Measurements from ENCODE around the gene SOX6.

DNA sequence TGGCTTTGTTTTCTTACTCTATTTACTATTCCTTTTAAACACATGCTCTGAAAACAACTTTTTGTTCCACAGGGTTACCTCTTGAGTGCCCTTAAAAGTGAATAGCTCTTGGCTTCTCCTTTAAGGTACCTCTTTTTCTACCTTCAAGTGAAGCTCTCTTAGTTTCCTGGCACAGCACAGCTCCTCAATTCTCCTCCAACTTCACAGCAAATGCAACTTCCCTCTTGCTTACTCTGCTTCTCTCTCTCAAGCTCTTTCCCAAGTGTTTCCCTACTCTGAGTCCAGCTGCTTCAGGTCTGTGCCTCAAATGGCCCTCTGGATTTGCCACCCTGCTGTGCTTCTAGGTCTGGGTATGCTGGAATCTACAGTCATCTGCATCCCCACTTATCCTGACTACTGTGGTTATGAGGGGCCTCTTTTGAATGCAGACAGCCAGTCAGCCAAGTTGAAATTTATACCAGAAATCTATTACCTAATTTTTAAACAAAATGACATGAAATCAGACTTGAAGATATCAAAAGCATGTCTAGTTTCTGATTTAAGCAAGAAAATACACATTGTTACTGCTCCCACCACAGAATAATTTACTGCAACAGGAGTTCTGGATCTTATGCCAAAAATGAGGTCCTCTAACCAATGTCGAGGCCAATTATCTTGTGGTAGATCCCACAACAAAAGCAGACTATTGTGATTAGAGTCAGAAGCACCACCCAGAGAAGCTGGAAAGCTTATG lies 371.1 kb downstream of the SOX6 start:
- no peak for TF ChIP-seq POLR2AphosphoS5 (IDR thresholded peaks at IDR 0.05)
- TF ChIP-seq, protein P1, sequence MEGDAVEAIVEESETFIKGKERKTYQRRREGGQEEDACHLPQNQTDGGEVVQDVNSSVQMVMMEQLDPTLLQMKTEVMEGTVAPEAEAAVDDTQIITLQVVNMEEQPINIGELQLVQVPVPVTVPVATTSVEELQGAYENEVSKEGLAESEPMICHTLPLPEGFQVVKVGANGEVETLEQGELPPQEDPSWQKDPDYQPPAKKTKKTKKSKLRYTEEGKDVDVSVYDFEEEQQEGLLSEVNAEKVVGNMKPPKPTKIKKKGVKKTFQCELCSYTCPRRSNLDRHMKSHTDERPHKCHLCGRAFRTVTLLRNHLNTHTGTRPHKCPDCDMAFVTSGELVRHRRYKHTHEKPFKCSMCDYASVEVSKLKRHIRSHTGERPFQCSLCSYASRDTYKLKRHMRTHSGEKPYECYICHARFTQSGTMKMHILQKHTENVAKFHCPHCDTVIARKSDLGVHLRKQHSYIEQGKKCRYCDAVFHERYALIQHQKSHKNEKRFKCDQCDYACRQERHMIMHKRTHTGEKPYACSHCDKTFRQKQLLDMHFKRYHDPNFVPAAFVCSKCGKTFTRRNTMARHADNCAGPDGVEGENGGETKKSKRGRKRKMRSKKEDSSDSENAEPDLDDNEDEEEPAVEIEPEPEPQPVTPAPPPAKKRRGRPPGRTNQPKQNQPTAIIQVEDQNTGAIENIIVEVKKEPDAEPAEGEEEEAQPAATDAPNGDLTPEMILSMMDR (IDR thresholded peaks at IDR 0.05), result no peak

Data from esophagus muscularis mucosa (tissue), 3 donors.